Measurements from ENCODE around the gene LRRC18. TPM values are rescaled to one million over a fixed set of nuclear protein-coding genes. Genes with fewer than 3 reads are reported as not detected.

The LRRC18 gene
- total RNA-seq, 1 experiment from 2014 or later = not detected

DNA sequence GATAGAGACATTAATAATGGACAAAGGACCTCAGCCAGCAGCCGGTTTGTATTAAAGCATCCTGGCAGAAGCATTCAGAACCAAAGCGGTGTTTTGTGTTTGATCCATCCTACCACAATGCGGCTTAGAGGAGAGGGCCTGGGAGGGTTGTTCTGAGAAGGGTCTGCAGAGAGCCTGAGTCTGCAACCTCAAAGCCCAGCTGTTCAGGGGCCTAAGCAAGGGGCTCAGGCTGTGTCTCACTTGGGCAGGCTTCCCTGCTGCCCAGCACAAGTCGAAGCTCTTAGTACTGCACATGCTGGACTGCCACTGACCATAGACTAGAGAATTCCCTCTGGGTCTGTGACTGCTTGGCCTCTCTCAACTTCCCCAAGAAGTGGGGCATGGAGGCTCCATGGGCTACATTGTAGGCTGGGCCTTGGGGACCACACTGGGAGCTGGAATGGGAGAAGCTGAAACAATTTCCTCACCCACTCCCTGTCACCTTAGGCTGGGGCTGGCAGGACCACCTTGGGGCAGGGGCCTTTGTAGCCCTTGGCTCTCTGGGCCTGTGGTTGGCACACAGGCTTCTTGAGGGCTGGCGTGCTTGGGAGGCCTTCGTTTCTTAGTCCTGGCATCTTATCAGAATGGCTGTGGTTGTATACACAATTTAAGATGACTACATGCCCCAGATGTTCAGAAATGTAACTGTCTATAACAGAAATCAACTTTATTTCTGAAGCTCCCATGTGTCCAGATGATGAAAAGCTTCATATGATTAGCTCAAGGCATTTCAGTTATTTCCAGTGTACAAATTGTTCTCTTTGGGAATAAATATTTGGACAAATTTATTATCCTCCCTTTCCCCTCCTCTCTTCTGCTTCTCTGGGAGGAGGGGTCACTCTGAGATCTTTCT is 44.5 kb downstream of the LRRC18 start:
- no peak overlapping the region for H3K4me2 ChIP-seq (ENCODE audit: insufficient read depth, insufficient read length, low read length)
- H4K91ac ChIP-seq (ENCODE audit: insufficient read length, low read depth, low read length) = no peak overlapping the region
- H3K56ac ChIP-seq (ENCODE audit: insufficient read length, low read depth, low read length) = no peak overlapping the region
- H3T11ph ChIP-seq (ENCODE audit: low read length) = no peak overlapping the region
- H3K23me2 ChIP-seq (ENCODE audit: insufficient read length, low read depth, low read length, poor library complexity, severe bottlenecking) = no peaks in the 10 kb centered on the region
- H2AK5ac ChIP-seq (ENCODE audit: insufficient read length, low read length) = no peak overlapping the region
- Mint-ChIP-seq H3K9me3 (no peaks in the 10 kb centered on the region), H3K4me1 (no peaks in the 10 kb centered on the region), H3K36me3 (ENCODE audit: insufficient read depth in 1 of 3, low read depth in 3 of 3) (no peaks in the 10 kb centered on the region), H3K27ac (no peak overlapping the region), H3K4me3 (no peak overlapping the region), H3K27me3 (ENCODE audit: low read depth) (no peaks in the 10 kb centered on the region)
- no peak overlapping the region for H2BK5ac ChIP-seq (ENCODE audit: insufficient read length, low read length)
- H2BK120ac ChIP-seq (ENCODE audit: low read depth, low read length, poor library complexity, severe bottlenecking) = no peak overlapping the region
- TF ChIP-seq, protein P1, sequence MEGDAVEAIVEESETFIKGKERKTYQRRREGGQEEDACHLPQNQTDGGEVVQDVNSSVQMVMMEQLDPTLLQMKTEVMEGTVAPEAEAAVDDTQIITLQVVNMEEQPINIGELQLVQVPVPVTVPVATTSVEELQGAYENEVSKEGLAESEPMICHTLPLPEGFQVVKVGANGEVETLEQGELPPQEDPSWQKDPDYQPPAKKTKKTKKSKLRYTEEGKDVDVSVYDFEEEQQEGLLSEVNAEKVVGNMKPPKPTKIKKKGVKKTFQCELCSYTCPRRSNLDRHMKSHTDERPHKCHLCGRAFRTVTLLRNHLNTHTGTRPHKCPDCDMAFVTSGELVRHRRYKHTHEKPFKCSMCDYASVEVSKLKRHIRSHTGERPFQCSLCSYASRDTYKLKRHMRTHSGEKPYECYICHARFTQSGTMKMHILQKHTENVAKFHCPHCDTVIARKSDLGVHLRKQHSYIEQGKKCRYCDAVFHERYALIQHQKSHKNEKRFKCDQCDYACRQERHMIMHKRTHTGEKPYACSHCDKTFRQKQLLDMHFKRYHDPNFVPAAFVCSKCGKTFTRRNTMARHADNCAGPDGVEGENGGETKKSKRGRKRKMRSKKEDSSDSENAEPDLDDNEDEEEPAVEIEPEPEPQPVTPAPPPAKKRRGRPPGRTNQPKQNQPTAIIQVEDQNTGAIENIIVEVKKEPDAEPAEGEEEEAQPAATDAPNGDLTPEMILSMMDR (conservative IDR thresholded peaks at IDR 0.05) = no peak
- no peaks in the 10 kb centered on the region for H3K4me1 ChIP-seq (ENCODE audit: insufficient read depth, low read length)
- H4K20me1 ChIP-seq (ENCODE audit: control insufficient read depth, insufficient read depth, insufficient read length) = no peaks in the 10 kb centered on the region
- H3K9me3 ChIP-seq (ENCODE audit: control insufficient read depth, low read depth, low read length) = no peaks in the 10 kb centered on the region
- H3K27me3 ChIP-seq (ENCODE audit: insufficient read depth, low read length) = no peaks in the 10 kb centered on the region
- no peak overlapping the region for H2BK20ac ChIP-seq (ENCODE audit: low read depth, low read length, poor library complexity, severe bottlenecking)
- no peak overlapping the region for H3K18ac ChIP-seq (ENCODE audit: insufficient read length, low read depth, low read length)
- H3K14ac ChIP-seq (ENCODE audit: insufficient read depth, low read length) = no peak overlapping the region
- H2AFZ ChIP-seq (ENCODE audit: low read length) = no peak overlapping the region
- H3K27ac ChIP-seq (ENCODE audit: insufficient read length, low read depth, low read length) = no peak overlapping the region
- no peaks in the 10 kb centered on the region for H3K79me1 ChIP-seq (ENCODE audit: insufficient read depth, low read depth, low read length, poor library complexity, severe bottlenecking)
- H3K9ac ChIP-seq (ENCODE audit: extremely low read depth, insufficient read length, low read length) = no peak overlapping the region
- no CpG with 5 or more reads among the region's 6 CpGs for WGBS (ENCODE audit: extremely low coverage, insufficient read length, low lambda C conversion rate)
- no peak overlapping the region for H4K5ac ChIP-seq (ENCODE audit: insufficient read length, low read depth, low read length)
- H3K4ac ChIP-seq (ENCODE audit: low read depth, low read length) = no peak overlapping the region
- H3K79me2 ChIP-seq (ENCODE audit: insufficient read depth, low read length) = no peaks in the 10 kb centered on the region
- no peak overlapping the region for H2BK15ac ChIP-seq (ENCODE audit: low read depth, low read length)
- H2BK12ac ChIP-seq (ENCODE audit: insufficient read length, low read depth, low read length) = no peak overlapping the region
- H3K23ac ChIP-seq (ENCODE audit: insufficient read length, low read depth, low read length) = no peak overlapping the region
- no peak overlapping the region for H4K8ac ChIP-seq (replicated peaks; ENCODE audit: insufficient read length, low read depth, low read length)
- DNase-seq = no peak

Data from H9 (cell line).